Measurements from ENCODE around the gene LRFN2.

DNA sequence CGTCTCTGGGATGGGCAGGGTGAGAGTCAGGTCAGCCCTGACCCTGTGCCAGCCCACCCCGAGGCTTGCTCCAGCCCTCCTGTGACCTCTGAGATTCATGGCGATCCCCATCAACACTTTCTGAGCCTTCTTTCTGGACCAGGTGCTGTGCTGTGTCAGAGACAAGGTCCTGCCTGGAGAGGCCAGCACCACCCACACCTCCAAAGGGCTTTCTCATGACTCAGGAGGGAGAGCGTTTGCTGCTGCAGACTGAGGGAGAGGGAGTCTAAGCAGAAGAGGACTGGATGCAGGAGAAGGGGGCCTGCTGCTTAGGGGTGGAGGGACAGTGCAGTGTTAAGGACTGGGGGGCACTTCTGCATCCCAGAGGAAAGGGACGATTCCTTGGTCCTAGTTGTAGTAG is 193.5 kb downstream of the LRFN2 start:
- TF ChIP-seq, protein P1, sequence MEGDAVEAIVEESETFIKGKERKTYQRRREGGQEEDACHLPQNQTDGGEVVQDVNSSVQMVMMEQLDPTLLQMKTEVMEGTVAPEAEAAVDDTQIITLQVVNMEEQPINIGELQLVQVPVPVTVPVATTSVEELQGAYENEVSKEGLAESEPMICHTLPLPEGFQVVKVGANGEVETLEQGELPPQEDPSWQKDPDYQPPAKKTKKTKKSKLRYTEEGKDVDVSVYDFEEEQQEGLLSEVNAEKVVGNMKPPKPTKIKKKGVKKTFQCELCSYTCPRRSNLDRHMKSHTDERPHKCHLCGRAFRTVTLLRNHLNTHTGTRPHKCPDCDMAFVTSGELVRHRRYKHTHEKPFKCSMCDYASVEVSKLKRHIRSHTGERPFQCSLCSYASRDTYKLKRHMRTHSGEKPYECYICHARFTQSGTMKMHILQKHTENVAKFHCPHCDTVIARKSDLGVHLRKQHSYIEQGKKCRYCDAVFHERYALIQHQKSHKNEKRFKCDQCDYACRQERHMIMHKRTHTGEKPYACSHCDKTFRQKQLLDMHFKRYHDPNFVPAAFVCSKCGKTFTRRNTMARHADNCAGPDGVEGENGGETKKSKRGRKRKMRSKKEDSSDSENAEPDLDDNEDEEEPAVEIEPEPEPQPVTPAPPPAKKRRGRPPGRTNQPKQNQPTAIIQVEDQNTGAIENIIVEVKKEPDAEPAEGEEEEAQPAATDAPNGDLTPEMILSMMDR (conservative IDR thresholded peaks at IDR 0.05; ENCODE audit: low read depth, low read length): no peak
- no peak for TF ChIP-seq EZH2phosphoT487 (IDR thresholded peaks at IDR 0.05; ENCODE audit: borderline replicate concordance, low read length)
